Loucy (cell line): ENCODE measurements around the gene AK3.

ENCODE experiments used
- H2AFZ ChIP-seq: fragments of 200-600 bp; sonication (generic); 2 replicates; pipeline ENCODE4 v1.6.0; 2016; ENCODE audit warnings: antibody characterized with exemption, mild to moderate bottlenecking, low read length, moderate library complexity
- H3F3A ChIP-seq: fragments of 200-600 bp; 2 replicates; pipeline ENCODE4 v1.6.0; 2016; ENCODE audit warnings: antibody characterized with exemption, low read depth, mild to moderate bottlenecking
- H3K27me3 ChIP-seq: fragments of 200-600 bp; sonication (generic); 2 replicates; pipeline ENCODE4 v1.6.1; 2014; ENCODE audit warnings: low read length, mild to moderate bottlenecking; ENCODE audit not compliant: insufficient read depth, poor library complexity, severe bottlenecking
- H3K36me3 ChIP-seq: fragments of 200-600 bp; sonication (generic); 2 replicates; pipeline ENCODE4 v1.6.1; 2016; ENCODE audit warnings: low read length; ENCODE audit not compliant: insufficient read depth
- H3K4me1 ChIP-seq: fragments of 200-600 bp; sonication (generic); 2 replicates; pipeline ENCODE4 v1.5.1; 2014; ENCODE audit warnings: low read length, mild to moderate bottlenecking; ENCODE audit not compliant: insufficient read depth, poor library complexity, severe bottlenecking
- H3K4me2 ChIP-seq: fragments of 200-600 bp; sonication (generic); 2 replicates; pipeline ENCODE4 v1.6.0; 2014; ENCODE audit warnings: antibody characterized with exemption, low read length, low read depth, mild to moderate bottlenecking; ENCODE audit not compliant: poor library complexity, severe bottlenecking
- H3K4me3 ChIP-seq: fragments of 200-600 bp; sonication (generic); 2 replicates; pipeline ENCODE4 v1.5.1; 2014; ENCODE audit warnings: low read length, mild to moderate bottlenecking, mixed read lengths; ENCODE audit not compliant: poor library complexity, severe bottlenecking
- H3K79me2 ChIP-seq: fragments of 200-600 bp; sonication (generic); 2 replicates; pipeline ENCODE4 v1.6.1; 2014; ENCODE audit warnings: low read length; ENCODE audit not compliant: insufficient read depth
- H3K9ac ChIP-seq: fragments of 200-600 bp; sonication (generic); 2 replicates; pipeline ENCODE4 v1.6.0; 2014; ENCODE audit warnings: mild to moderate bottlenecking, low read depth, low read length, moderate library complexity; ENCODE audit not compliant: poor library complexity, severe bottlenecking
- H3K9me2 ChIP-seq: fragments of 200-600 bp; sonication (generic); replicated peaks from 2 replicates; pipeline ENCODE4 v1.6.1; 2016; ENCODE audit warnings: low read depth, low read length, mixed read lengths
- H3K9me3 ChIP-seq: fragments of 200-600 bp; sonication (generic); 2 replicates; pipeline ENCODE4 v1.6.1; 2014; ENCODE audit warnings: mild to moderate bottlenecking, antibody characterized with exemption, low read length, low read depth; ENCODE audit not compliant: insufficient read depth
- H4K20me1 ChIP-seq: fragments of 200-600 bp; sonication (generic); 2 replicates; pipeline ENCODE4 v1.6.0; 2014; ENCODE audit warnings: antibody characterized with exemption, low read length, mild to moderate bottlenecking; ENCODE audit not compliant: insufficient read depth, poor library complexity, severe bottlenecking
- EZH2phosphoT487 ChIP-seq: fragments of 200-600 bp; IDR thresholded peaks from 2 replicates; pipeline ENCODE4 v1.6.1; 2018; ENCODE audit warnings: antibody characterized with exemption, mild to moderate bottlenecking, moderate library complexity, borderline replicate concordance
- TF ChIP-seq, protein P1 (sequence below): fragments of 200-600 bp; sonication (generic); conservative IDR thresholded peaks from 2 replicates; pipeline ENCODE4 v1.5.1; 2014; ENCODE audit warnings: mild to moderate bottlenecking, antibody characterized with exemption, low read length

AK3 gene

DNA sequence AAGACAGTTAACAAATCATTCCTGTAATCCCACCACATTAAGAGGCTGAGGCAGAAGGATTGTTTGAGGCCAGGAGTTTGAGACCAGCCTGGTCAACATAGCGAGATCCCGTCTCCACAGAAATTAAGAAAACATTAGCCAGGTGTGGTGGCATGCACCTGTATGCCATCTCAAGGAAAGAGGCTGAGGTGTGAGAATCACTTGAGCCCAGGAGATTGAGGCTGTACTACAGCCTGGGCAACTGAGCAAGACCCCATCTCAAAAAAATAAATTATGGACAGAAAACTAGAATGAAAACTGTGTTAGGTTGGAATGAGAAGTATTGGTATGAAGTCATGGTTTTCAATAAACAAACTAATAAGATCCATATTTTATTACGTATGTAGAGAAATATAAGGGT lies 23.0 kb upstream of the AK3 start:
- Histone ChIP-seq H3K4me1 (peaks cover 3% of the 10 kb centered on the region), H3K27me3 (no peaks in the 10 kb centered on the region), H3K79me2 (no peaks in the 10 kb centered on the region), H2AFZ (no peak overlapping the region), H4K20me1 (no peaks in the 10 kb centered on the region), H3F3A (no peaks in the 10 kb centered on the region), H3K4me3 (no peak overlapping the region), H3K4me2 (no peak overlapping the region), H3K9ac (no peak overlapping the region), H3K36me3 (no peaks in the 10 kb centered on the region), H3K9me2 (no peaks in the 10 kb centered on the region), H3K9me3 (no peaks in the 10 kb centered on the region)
- TF ChIP-seq, protein P1, sequence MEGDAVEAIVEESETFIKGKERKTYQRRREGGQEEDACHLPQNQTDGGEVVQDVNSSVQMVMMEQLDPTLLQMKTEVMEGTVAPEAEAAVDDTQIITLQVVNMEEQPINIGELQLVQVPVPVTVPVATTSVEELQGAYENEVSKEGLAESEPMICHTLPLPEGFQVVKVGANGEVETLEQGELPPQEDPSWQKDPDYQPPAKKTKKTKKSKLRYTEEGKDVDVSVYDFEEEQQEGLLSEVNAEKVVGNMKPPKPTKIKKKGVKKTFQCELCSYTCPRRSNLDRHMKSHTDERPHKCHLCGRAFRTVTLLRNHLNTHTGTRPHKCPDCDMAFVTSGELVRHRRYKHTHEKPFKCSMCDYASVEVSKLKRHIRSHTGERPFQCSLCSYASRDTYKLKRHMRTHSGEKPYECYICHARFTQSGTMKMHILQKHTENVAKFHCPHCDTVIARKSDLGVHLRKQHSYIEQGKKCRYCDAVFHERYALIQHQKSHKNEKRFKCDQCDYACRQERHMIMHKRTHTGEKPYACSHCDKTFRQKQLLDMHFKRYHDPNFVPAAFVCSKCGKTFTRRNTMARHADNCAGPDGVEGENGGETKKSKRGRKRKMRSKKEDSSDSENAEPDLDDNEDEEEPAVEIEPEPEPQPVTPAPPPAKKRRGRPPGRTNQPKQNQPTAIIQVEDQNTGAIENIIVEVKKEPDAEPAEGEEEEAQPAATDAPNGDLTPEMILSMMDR = no peak
- no peak for TF ChIP-seq EZH2phosphoT487

DNA sequence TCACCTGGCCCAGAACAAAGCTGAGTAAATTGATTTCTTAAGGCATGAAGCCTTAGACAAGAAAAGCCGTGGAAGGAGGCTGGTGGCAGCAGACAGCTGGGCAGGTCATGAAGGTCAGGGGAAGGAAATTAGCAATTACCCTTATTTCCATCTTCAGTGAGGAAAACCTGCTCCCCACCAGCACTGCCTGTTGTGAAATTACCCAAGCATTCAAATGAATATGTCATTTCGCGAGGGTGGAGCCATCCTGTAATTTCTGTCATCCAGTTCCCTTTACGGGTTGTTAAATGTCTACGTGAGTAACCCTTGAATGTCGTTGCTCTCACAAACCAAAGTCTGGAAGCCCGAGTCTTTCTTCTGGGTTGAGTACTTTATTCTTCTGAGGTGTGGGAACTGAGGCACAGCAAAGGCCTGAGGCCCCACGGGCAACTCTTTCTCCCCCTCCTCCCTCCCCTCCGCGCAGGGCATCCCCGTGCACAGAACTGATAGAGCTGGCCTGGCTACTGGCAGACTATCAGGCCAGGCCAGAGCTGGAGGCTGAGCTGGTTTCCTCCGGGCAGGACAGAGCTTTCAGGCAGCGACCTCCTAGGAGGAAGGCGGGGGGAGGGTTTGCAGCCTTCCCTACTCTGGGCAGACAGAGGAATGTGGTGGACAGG lies 22.0 kb upstream of the AK3 start:
- Histone ChIP-seq H2AFZ (peak overlapping the region; percentile 53), H3K27me3 (no peaks in the 10 kb centered on the region), H3K4me3 (peak overlapping the region; percentile 51), H3K9me2 (no peaks in the 10 kb centered on the region), H3K4me2 (peak overlapping the region; percentile 48), H4K20me1 (no peaks in the 10 kb centered on the region), H3F3A (no peaks in the 10 kb centered on the region), H3K79me2 (no peaks in the 10 kb centered on the region), H3K9ac (no peak overlapping the region), H3K36me3 (no peaks in the 10 kb centered on the region), H3K4me1 (peaks cover 3% of the 10 kb centered on the region), H3K9me3 (no peaks in the 10 kb centered on the region)
- no peak for TF ChIP-seq EZH2phosphoT487
- TF ChIP-seq, protein P1 = no peak

DNA sequence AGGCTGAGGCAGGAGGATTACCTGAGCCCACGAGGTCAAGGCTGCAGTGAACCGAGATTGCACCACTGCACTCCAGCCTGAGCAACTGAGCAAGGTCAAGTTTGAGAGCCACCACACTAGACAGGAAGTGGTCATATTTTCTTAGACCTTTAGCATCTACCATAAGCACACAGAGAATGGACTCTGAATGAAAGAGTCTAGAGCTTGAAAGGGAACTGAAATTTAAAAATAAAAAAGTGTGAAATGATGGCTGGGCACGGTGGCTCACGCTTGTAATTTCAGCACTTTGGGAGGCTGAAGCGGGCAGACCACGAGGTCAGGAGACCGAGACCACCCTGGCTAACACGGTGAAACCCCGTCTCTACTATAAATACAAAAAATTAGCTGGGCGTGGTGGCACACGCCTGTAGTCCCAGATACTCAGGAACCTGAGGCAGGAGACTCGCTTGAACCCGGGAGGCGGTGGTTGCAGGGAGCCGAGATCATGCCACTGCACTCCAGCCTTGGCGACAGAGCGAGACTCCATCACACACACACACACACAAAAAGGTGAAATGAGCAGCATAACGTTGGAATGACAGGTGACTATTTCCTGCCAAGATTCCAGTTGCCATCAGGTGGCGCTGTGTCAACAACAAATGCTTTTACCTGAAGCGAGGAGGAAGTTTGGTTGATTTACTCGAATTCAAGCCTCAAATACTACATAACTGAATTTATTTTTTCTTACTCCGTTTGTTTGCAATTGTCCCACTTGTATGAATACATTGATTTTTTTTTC lies 21.3 kb upstream of the AK3 start:
- Histone ChIP-seq H3F3A (no peaks in the 10 kb centered on the region), H2AFZ (peak overlapping the region; percentile 53)

More for the DNA sequence above, 21.3 kb upstream of the AK3 start:
- no peaks in the 10 kb centered on the region for H4K20me1 ChIP-seq
- no peak overlapping the region for H3K9ac ChIP-seq
- H3K9me2 ChIP-seq = no peaks in the 10 kb centered on the region
- H3K4me1 ChIP-seq = peaks cover 3% of the 10 kb centered on the region
- TF ChIP-seq, protein P1 = peak; percentile 89
- no peak for TF ChIP-seq EZH2phosphoT487
- H3K4me2 ChIP-seq = peak overlapping the region; percentile 48
- peak overlapping the region; percentile 51 for H3K4me3 ChIP-seq
- H3K36me3 ChIP-seq = no peaks in the 10 kb centered on the region
- no peaks in the 10 kb centered on the region for H3K79me2 ChIP-seq
- H3K9me3 ChIP-seq = no peaks in the 10 kb centered on the region
- H3K27me3 ChIP-seq = no peaks in the 10 kb centered on the region
